Neural cell (in vitro differentiated cells): Measurements from ENCODE around the gene HIRIP3. TPM values are rescaled to one million over a fixed set of nuclear protein-coding genes. Genes with fewer than 3 reads are reported as not detected.

Experiments
- H2AFZ ChIP-seq: fragments of 200-600, 300-800 bp; sonication (generic), shearing (Covaris generic); 2 replicates; pipeline ENCODE4 v1.6.0; 2014; ENCODE audit warnings: low read depth, mild to moderate bottlenecking, antibody characterized with exemption, low read length, moderate library complexity
- H3F3A ChIP-seq: fragments of 200-600 bp; shearing (Covaris generic); 2 replicates; pipeline ENCODE4 v1.6.1; 2016; ENCODE audit warnings: mild to moderate bottlenecking, moderate library complexity, mixed read lengths, antibody characterized with exemption, low read length; ENCODE audit not compliant: insufficient read depth, poor library complexity, severe bottlenecking
- H3K27ac ChIP-seq: fragments of 200-600, 300-800 bp; sonication (generic), shearing (Covaris generic); 2 replicates; pipeline ENCODE4 v1.5.1; 2014; ENCODE audit warnings: mild to moderate bottlenecking, low read length, moderate library complexity
- H3K27me3 ChIP-seq: fragments of 300-800, 200-600 bp; sonication (generic), shearing (Covaris generic); 2 replicates; pipeline ENCODE4 v1.6.0; 2014; ENCODE audit warnings: mild to moderate bottlenecking, low read depth, low read length, moderate library complexity; ENCODE audit not compliant: insufficient read depth
- H3K36me3 ChIP-seq: fragments of 300-800, 200-600 bp; sonication (generic), shearing (Covaris generic); 2 replicates; pipeline ENCODE4 v1.5.1; 2014; ENCODE audit warnings: mild to moderate bottlenecking, antibody characterized with exemption, low read length, moderate library complexity; ENCODE audit not compliant: insufficient read depth
- H3K4me2 ChIP-seq: fragments of 300-800, 200-600 bp; sonication (generic), shearing (Covaris generic); 2 replicates; pipeline ENCODE4 v1.6.0; 2014; ENCODE audit warnings: mild to moderate bottlenecking, low read length
- H3K4me3 ChIP-seq: fragments of 300-800, 200-600 bp; sonication (generic), shearing (Covaris generic); 2 replicates; pipeline ENCODE4 v1.5.1; 2014; ENCODE audit warnings: mild to moderate bottlenecking, low read length, moderate library complexity
- H3K79me2 ChIP-seq: fragments of 200-600 bp; shearing (Covaris generic); replicated peaks from 2 replicates; pipeline ENCODE4 v1.6.0; 2014; ENCODE audit warnings: mild to moderate bottlenecking, low read length, moderate library complexity; ENCODE audit not compliant: insufficient read depth
- H3K9ac ChIP-seq: fragments of 300-800, 200-600 bp; sonication (generic), shearing (Covaris generic); 2 replicates; pipeline ENCODE4 v1.6.1; 2016; ENCODE audit warnings: mild to moderate bottlenecking, low read length, mixed read lengths
- H3K9me2 ChIP-seq: fragments of 200-600 bp; shearing (Covaris generic); 2 replicates; pipeline ENCODE4 v1.6.1; 2016; ENCODE audit warnings: mild to moderate bottlenecking, low read length, mixed read lengths; ENCODE audit not compliant: insufficient read depth
- H3K9me3 ChIP-seq: fragments of 200-600, 300-800 bp; sonication (generic), shearing (Covaris generic); 2 replicates; pipeline ENCODE4 v1.6.1; 2016; ENCODE audit warnings: mild to moderate bottlenecking, mixed run types, low read length, moderate library complexity, mixed read lengths
- H4K20me1 ChIP-seq: fragments of 200-600 bp; shearing (Covaris generic); 2 replicates; pipeline ENCODE4 v1.6.1; 2016; ENCODE audit warnings: mild to moderate bottlenecking, mixed run types; ENCODE audit not compliant: insufficient read depth
- CTCF ChIP-seq: fragments of 450-650 bp; IDR thresholded peaks from 2 replicates; pipeline ENCODE4 v1.5.1; 2014; ENCODE audit warnings: antibody characterized with exemption, mild to moderate bottlenecking, moderate library complexity; ENCODE audit not compliant: poor library complexity, severe bottlenecking
- EP300 ChIP-seq: fragments of 450-650 bp; conservative IDR thresholded peaks from 2 replicates; pipeline ENCODE4 v1.6.1; 2014; ENCODE audit warnings: antibody characterized with exemption, mild to moderate bottlenecking, moderate library complexity; ENCODE audit not compliant: poor library complexity, severe bottlenecking
- EZH2 ChIP-seq: fragments of 200-600, 300-800 bp; shearing (Covaris generic), sonication (generic); IDR thresholded peaks from 2 replicates; pipeline ENCODE4 v1.6.1; 2014; ENCODE audit warnings: antibody characterized with exemption, low read length, borderline replicate concordance, mild to moderate bottlenecking; ENCODE audit not compliant: insufficient read depth, poor library complexity, severe bottlenecking
- MXI1 ChIP-seq: fragments of 450-650 bp; conservative IDR thresholded peaks from 2 replicates; pipeline ENCODE4 v1.6.1; 2014; ENCODE audit warnings: antibody characterized with exemption, mild to moderate bottlenecking; ENCODE audit not compliant: poor library complexity, severe bottlenecking
- POLR2AphosphoS5 ChIP-seq: IDR thresholded peaks from 2 replicates; pipeline ENCODE4 v1.6.1; 2012
- RAD21 ChIP-seq: fragments of 450-650 bp; conservative IDR thresholded peaks from 2 replicates; pipeline ENCODE4 v1.6.1; 2014; ENCODE audit warnings: antibody characterized with exemption, mild to moderate bottlenecking, moderate library complexity
- REST ChIP-seq: IDR thresholded peaks from 2 replicates; pipeline ENCODE4 v1.6.1; 2012; ENCODE audit warnings: borderline replicate concordance
- SMC3 ChIP-seq: fragments of 450-650 bp; conservative IDR thresholded peaks from 2 replicates; pipeline ENCODE4 v1.6.1; 2014; ENCODE audit warnings: antibody characterized with exemption, mild to moderate bottlenecking, moderate library complexity; ENCODE audit not compliant: poor library complexity
- TAF1 ChIP-seq: IDR thresholded peaks from 2 replicates; pipeline ENCODE4 v1.6.1; 2012; ENCODE audit warnings: low read depth
- polyA plus RNA-seq: library from polyadenylated mRNA; depleted of rRNA; stranded (reverse); fragments of >200 nt; gene quantifications from 2 replicates; pipeline ENCODE4 v1.2.3, GENCODE V29; 2014

HIRIP3 gene
- polyA plus RNA-seq, 1 donor from 2014 or later: 51.2 TPM

GRCh38 chr16:29978081-29978480, 17.3 kb downstream of the HIRIP3 start:
- Histone ChIP-seq H3K9me3 (no peaks in the 10 kb centered on the region), H3K4me2 (no peak overlapping the region), H3K27ac (no peak overlapping the region), H3K4me3 (no peak overlapping the region), H3K79me2 (peaks cover 41% of the 10 kb centered on the region), H4K20me1 (peaks cover 12% of the 10 kb centered on the region), H3F3A (no peaks in the 10 kb centered on the region), H3K9ac (no peak overlapping the region), H3K9me2 (no peaks in the 10 kb centered on the region), H2AFZ (no peak overlapping the region), H3K36me3 (no peaks in the 10 kb centered on the region), H3K27me3 (no peaks in the 10 kb centered on the region)
- TF ChIP-seq RAD21 (no peak), POLR2AphosphoS5 (no peak), TAF1 (no peak), CTCF (no peak), MXI1 (no peak), EP300 (no peak)

GRCh38 chr16:29977063-29977825, 18.2 kb downstream of the HIRIP3 start:
- Histone ChIP-seq H4K20me1 (peaks cover 12% of the 10 kb centered on the region), H3K4me2 (no peak overlapping the region), H3K9me3 (no peaks in the 10 kb centered on the region), H3F3A (no peaks in the 10 kb centered on the region), H3K27me3 (no peaks in the 10 kb centered on the region), H3K9me2 (no peaks in the 10 kb centered on the region), H3K4me3 (peak overlapping the region; percentile 99), H2AFZ (no peak overlapping the region), H3K79me2 (peaks cover 41% of the 10 kb centered on the region), H3K27ac (no peak overlapping the region), H3K36me3 (no peaks in the 10 kb centered on the region), H3K9ac (peak overlapping the region; percentile 98)
- TF ChIP-seq TAF1: no peak
- TF ChIP-seq POLR2AphosphoS5: no peak
- no peak for TF ChIP-seq RAD21
- TF ChIP-seq MXI1: no peak
- no peak for TF ChIP-seq SMC3
- TF ChIP-seq CTCF: no peak
- TF ChIP-seq REST: no peak
- TF ChIP-seq EZH2: no peak
- no peak for TF ChIP-seq EP300
